ENCODE data around the gene NTSR1.

DNA sequence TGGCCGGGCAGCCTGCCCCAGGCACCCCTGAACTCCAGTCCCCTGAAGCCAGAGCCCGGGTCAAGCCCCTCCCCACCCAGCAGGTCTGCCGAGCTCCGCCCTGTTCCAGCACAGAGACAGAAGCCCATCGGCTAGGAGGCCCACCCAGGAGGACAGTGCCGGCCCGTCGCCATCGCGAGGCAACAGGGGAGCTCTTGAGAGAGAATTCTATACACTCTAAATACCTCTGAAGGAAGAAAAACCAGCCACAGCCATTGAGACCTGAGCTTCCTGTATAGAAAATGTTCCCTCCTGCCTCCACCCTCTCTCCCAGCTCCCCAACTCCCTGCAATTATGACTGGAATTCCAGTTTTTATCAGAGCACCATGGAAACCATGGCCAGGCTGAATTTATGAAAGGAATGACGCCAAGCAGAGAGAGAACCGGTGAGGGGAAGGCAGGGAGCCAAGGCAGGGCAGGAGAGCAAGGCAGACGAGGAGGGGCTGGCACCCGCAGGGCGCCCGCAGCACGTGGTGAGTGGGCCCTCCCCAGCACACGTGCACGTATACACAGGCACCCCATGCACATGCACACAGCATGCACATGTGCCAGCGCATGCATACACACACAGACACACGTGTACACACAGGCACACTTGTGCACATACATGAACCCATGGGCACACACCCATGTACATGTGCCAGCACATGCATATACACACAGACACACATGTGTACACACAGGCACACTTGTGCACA lies 60.1 kb downstream of the NTSR1 start:
- TF ChIP-seq, protein P1, sequence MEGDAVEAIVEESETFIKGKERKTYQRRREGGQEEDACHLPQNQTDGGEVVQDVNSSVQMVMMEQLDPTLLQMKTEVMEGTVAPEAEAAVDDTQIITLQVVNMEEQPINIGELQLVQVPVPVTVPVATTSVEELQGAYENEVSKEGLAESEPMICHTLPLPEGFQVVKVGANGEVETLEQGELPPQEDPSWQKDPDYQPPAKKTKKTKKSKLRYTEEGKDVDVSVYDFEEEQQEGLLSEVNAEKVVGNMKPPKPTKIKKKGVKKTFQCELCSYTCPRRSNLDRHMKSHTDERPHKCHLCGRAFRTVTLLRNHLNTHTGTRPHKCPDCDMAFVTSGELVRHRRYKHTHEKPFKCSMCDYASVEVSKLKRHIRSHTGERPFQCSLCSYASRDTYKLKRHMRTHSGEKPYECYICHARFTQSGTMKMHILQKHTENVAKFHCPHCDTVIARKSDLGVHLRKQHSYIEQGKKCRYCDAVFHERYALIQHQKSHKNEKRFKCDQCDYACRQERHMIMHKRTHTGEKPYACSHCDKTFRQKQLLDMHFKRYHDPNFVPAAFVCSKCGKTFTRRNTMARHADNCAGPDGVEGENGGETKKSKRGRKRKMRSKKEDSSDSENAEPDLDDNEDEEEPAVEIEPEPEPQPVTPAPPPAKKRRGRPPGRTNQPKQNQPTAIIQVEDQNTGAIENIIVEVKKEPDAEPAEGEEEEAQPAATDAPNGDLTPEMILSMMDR (IDR thresholded peaks at IDR 0.05): no peak
- TF ChIP-seq POLR2AphosphoS5 (IDR thresholded peaks at IDR 0.05; ENCODE audit: low read depth, low read length) (no peak), TCF7L2 (IDR thresholded peaks at IDR 0.05; ENCODE audit: low read depth, low read length) (no peak)
- TF ChIP-seq, protein P2, sequence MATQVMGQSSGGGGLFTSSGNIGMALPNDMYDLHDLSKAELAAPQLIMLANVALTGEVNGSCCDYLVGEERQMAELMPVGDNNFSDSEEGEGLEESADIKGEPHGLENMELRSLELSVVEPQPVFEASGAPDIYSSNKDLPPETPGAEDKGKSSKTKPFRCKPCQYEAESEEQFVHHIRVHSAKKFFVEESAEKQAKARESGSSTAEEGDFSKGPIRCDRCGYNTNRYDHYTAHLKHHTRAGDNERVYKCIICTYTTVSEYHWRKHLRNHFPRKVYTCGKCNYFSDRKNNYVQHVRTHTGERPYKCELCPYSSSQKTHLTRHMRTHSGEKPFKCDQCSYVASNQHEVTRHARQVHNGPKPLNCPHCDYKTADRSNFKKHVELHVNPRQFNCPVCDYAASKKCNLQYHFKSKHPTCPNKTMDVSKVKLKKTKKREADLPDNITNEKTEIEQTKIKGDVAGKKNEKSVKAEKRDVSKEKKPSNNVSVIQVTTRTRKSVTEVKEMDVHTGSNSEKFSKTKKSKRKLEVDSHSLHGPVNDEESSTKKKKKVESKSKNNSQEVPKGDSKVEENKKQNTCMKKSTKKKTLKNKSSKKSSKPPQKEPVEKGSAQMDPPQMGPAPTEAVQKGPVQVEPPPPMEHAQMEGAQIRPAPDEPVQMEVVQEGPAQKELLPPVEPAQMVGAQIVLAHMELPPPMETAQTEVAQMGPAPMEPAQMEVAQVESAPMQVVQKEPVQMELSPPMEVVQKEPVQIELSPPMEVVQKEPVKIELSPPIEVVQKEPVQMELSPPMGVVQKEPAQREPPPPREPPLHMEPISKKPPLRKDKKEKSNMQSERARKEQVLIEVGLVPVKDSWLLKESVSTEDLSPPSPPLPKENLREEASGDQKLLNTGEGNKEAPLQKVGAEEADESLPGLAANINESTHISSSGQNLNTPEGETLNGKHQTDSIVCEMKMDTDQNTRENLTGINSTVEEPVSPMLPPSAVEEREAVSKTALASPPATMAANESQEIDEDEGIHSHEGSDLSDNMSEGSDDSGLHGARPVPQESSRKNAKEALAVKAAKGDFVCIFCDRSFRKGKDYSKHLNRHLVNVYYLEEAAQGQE (IDR thresholded peaks at IDR 0.05; ENCODE audit: insufficient read depth in 1 of 2, low read depth in 2 of 2, low read length in 1 of 2): no peak

All from Panc1 (cell line).